Thyroid gland (tissue), 4 donors: ENCODE results near the gene TOP2B.

ENCODE experiments used
- POLR2A ChIP-seq, 2 donors: fragments of 450-650 bp; IDR thresholded peaks; one replicate each; pipeline ENCODE4 v1.6.1; 2017; ENCODE audit warnings: antibody characterized with exemption in 2 of 2, mild to moderate bottlenecking in 2 of 2, moderate library complexity in 1 of 2
- TF ChIP-seq, protein P1 (sequence below), 6 experiments: fragments of 200-600 bp in 3 of 6; fragments of 450-650 bp in 3 of 6; sonication (generic) in 3 of 6; IDR thresholded peaks; one replicate each; pipeline ENCODE4 v1.5.1; 2016 to 2019; ENCODE audit warnings: antibody characterized with exemption in 6 of 6, mild to moderate bottlenecking in 2 of 6, inconsistent platforms in 1 of 6, moderate library complexity in 1 of 6

- TF ChIP-seq, protein P1, sequence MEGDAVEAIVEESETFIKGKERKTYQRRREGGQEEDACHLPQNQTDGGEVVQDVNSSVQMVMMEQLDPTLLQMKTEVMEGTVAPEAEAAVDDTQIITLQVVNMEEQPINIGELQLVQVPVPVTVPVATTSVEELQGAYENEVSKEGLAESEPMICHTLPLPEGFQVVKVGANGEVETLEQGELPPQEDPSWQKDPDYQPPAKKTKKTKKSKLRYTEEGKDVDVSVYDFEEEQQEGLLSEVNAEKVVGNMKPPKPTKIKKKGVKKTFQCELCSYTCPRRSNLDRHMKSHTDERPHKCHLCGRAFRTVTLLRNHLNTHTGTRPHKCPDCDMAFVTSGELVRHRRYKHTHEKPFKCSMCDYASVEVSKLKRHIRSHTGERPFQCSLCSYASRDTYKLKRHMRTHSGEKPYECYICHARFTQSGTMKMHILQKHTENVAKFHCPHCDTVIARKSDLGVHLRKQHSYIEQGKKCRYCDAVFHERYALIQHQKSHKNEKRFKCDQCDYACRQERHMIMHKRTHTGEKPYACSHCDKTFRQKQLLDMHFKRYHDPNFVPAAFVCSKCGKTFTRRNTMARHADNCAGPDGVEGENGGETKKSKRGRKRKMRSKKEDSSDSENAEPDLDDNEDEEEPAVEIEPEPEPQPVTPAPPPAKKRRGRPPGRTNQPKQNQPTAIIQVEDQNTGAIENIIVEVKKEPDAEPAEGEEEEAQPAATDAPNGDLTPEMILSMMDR (IDR thresholded peaks at IDR 0.05) = no peak
- no peak for TF ChIP-seq POLR2A (IDR thresholded peaks at IDR 0.05)
Observed at GRCh38 chr3:25683882-25684281, 19.2 kb upstream of the TOP2B start.
